Tongue (tissue), 2 donors: Measurements from ENCODE around the gene ST3GAL3. TPM values are rescaled to one million over a fixed set of nuclear protein-coding genes. Genes with fewer than 3 reads are reported as not detected.
A peak's percentile ranks its signal among the peaks of the same experiment; 100 is the strongest.

Experiments used
- DNase-seq: peaks from one replicate; pipeline ENCODE4 v3.0.0-alpha.2; 2015
- total RNA-seq: library from RNA; depleted of rRNA; stranded (reverse); fragments of >200 nt; gene quantifications from one replicate; pipeline ENCODE4 v1.2.3, GENCODE V29; 2014

ST3GAL3 gene
- total RNA-seq, 1 donor from 2014 or later, result 26.0 TPM

DNA sequence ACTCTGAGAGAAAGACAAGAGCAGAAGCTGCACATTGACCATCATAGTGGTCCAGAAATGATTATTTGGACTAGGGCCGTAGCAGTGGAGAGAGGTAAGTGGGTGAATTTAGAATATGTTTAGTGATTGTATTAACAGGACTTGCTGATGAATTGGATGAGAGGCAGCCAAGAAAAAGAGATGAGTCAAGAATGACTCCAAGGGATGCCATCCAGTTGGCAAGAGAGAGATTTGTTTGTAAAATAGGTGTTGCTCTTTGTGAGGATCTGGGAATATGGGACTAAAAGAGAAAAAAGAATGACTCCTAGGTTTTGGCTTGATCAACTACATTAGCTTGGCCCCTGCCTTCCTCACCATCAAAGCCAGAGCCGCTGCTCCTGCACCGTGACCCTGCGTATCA lies 172.1 kb downstream of the ST3GAL3 start:
- DNase-seq, result no peak

GRCh38 chr1:43879996-43880395 lies 172.7 kb downstream of the ST3GAL3 start:
- DNase-seq, result no peak

DNA sequence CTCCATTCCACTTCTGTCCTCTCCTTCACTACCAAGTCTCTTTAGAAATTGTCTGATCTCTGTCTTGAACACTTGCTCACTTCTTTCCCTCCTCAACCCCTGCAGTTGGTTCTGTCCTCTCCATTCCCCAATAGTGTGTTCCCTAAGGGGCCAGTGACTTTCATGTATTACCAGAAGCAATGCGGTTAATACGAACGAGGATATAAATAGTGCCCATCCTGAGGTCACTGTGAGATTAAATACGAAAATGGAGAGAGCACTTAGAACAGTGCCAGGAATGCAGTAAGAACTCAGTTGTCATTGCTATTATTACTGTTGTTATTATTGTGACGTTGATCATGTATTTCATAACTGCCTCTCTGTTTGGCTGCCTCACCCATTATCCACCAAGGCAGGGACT lies 173.3 kb downstream of the ST3GAL3 start:
- DNase-seq, result no peak

GRCh38 chr1:43881415-43881814 lies 174.1 kb downstream of the ST3GAL3 start:
- DNase-seq, result peak; percentile 81

GRCh38 chr1:43882763-43883162 lies 175.4 kb downstream of the ST3GAL3 start:
- no peak for DNase-seq

- DNase-seq, result peak; percentile 47
Observed at GRCh38 chr1:43883321-43883720, 176.0 kb downstream of the ST3GAL3 start.

- DNase-seq, result peak; percentile 67
Observed at GRCh38 chr1:43885279-43885801, 178.0 kb downstream of the ST3GAL3 start.

DNA sequence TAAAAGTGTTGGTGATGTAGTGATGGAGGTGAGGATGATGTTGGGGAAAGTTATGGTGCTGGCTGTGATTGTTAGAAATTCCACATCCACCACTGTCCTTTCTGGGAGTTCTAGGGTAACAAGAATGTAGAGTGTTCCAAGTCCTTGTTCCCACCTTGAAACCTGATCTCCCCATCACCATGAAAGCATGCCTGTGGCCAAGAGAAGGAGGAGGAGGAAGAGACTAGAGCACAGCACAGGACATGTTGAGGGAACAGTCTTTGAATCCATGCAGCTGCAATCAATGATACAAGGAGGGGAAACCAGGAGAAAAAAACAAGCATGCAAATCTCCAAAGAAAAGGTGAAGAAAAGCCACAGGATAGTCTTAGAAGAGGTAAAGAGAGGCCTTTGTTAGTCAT lies 180.4 kb downstream of the ST3GAL3 start:
- DNase-seq, result no peak

- DNase-seq, result no peak
Observed at GRCh38 chr1:43890815-43891214, 183.5 kb downstream of the ST3GAL3 start.

GRCh38 chr1:43893006-43893405 lies 185.7 kb downstream of the ST3GAL3 start:
- DNase-seq, result no peak

- DNase-seq, result no peak
Observed at GRCh38 chr1:43898981-43899380, 191.6 kb downstream of the ST3GAL3 start.

DNA sequence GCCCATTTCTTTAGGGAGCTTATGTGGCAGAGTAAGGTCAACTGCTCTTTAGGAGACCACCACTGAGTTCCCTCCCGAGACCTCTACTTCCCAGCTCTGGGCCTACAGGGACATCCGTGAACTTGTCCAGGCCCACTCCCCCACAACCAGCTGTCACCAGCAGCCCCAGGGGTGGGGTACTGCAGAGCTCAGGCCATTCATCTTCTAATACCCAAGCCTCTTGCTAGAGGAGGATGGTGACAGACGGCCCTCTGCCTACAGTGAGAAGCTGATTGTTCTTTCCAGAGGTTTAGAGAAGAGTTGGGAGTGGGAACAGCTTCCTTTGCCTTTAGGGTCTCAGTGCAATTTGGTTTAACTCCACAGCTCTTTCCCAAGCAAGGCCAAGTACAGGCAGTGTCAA lies 193.1 kb downstream of the ST3GAL3 start:
- DNase-seq, result no peak

DNA sequence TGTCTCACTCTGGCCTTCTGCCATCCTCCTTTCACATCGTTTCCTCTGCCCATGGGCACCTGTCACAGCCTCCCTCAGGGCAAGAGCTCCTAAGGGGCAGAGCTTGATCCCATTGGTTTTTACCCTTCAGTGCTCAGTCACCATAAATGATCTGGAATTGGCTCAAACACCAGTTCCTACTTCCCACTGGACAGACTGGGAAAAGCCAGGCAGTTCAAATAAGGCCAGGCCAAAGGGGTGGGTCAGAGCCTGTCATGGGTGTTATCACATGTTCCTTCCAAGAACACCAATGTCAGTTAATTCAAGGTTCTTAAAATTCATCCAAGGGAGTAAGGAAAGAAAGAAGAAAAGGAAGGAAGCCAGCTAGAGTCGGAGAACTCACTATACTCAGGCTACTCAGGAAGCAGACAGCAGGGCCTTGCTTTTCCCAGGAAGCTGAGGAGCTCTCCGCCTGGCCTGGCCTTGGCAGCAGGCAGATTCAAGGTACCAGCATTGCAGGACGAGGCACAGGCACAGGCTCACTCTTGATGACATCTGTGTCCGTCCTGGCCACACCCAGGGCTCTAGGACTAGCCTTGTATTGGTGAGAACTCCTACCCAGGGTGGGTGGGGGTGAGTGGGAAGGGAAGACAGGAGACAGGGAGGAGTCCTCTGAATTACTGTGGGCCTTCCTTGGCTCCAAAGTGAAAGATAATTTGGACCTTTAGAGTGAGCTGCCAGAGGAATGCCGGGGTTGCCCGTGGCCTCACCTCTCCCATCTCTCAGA lies 194.0 kb downstream of the ST3GAL3 start:
- DNase-seq, result no peak

GRCh38 chr1:43902058-43902831 lies 194.9 kb downstream of the ST3GAL3 start:
- no peak for DNase-seq

DNA sequence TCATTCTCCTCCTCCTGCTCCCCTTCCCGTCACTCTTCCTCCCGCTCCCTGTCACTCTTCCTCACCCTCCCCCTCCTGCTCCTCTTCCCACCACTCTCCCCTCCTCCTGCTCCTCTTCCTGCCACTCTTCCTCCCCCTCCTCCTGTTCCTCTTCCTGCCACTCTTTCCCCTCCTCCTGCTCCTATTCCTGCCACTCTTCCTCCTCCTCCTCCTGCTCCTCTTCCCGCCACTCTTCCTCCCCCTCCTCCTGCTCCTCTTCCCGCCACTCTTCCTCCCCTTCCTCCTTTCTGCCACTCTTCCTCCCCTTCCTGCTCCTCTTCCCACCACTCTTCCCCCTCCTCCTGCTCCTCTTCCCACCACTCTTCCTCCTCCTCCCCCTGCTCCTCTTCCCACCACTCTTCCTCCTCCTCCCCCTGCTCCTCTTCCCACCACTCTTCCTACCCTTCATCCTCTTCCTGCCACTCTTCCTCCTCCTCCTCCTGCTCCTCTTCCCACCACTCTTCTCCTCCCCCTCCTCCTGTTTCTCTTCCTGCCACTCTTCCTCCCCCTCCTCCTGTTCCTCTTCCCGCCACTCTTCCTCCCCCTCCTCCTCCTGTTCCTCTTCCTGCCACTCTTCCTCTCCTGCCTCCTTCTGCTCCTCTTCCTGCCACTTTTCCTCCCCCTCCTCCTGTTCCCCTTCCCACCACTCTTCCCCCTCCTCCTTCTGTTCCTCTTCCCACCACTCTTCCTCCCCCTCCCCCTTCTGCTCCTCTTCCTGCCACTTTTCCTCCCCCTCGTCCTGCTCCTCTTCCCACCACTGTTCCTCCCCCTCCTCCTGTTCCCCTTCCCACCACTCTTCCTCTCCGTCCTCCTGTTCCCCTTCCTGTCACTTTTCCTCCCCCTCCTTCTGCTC lies 197.6 kb downstream of the ST3GAL3 start:
- DNase-seq, result no peak

GRCh38 chr1:43908226-43908625 lies 200.9 kb downstream of the ST3GAL3 start:
- DNase-seq, result no peak

DNA sequence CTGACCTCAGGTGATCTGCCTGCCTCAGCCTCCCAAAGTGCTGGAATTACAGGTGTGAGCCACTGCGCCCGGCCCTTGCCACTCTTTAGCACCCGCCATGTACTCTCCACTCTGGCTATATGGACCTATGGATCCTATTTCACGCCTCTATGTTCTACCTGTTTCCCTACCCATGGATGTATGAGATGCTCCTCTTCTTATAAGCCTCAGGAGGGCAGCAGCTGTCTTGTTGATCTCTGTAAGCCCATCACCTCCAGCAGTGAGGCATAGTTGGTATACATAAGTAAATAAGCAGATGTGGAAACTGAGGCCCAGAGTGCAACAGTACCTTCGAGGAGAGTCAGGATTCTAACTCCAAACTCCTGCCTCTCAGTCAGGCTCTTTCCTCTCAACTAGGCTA lies 201.5 kb downstream of the ST3GAL3 start:
- no peak for DNase-seq

GRCh38 chr1:43910343-43910742 lies 203.0 kb downstream of the ST3GAL3 start:
- DNase-seq, result no peak

GRCh38 chr1:43912607-43913006 lies 205.3 kb downstream of the ST3GAL3 start:
- DNase-seq, result peak; percentile 63

- DNase-seq, result peak; percentile 55
Observed at GRCh38 chr1:43913051-43913501, 205.7 kb downstream of the ST3GAL3 start.

- peak; percentile 83 for DNase-seq
Observed at GRCh38 chr1:43913666-43914360, 206.5 kb downstream of the ST3GAL3 start.
